A549 (cell line): ENCODE results near the gene SLC25A26. TPM values are rescaled to one million over a fixed set of nuclear protein-coding genes. Genes with fewer than 3 reads are reported as not detected.
A peak's percentile ranks its signal among the peaks of the same experiment; 100 is the strongest.

Source experiments
- ATAC-seq, 2 experiments: fragments of 200-7000 bp in 1 of 2; fragments of >200 bp in 1 of 2; cut with Nextera tagmentation in 1 of 2; cut with Tn5 transposase in 1 of 2; 3 replicates each; pipeline versions ENCODE4 v1.8.0 to v1.9.1; 2018 to 2020; ENCODE audit warnings: mild to moderate bottlenecking in 1 of 2, moderate library complexity in 1 of 2
- CTCF ChIA-PET: fragments of 300-600 bp; sonication (Branson Sonifier 250); formaldehyde crosslinking; extraction: SDS; loops from one replicate; lab custom pipeline; 2021; ENCODE audit warnings: antibody characterized with exemption, inconsistent platforms; lab: Yijun Ruan, JAX
- POLR2A ChIA-PET: fragments of 350-600 bp; formaldehyde crosslinking; extraction: SDS; loops from one replicate; lab custom pipeline; 2021; ENCODE audit warnings: antibody characterized with exemption, inconsistent platforms; lab: Yijun Ruan, JAX
- DNase-seq, 2 experiments: peaks; one replicate each; pipeline versions ENCODE4 v3.0.0 to v3.0.0-alpha.2; 2011 to 2016; ENCODE audit warnings: low read depth in 1 of 2, low spot score in 1 of 2
- FAIRE-seq: peaks from 2 replicates; lab custom pipeline; 2011; peaks lifted over from hg19 to GRCh38; lab: Jason Lieb, UNC
- H3K27ac ChIP-seq, 2 experiments: fragments of >200 bp; sonication (Bioruptor Twin); formaldehyde crosslinking; 3 replicates each; pipeline ENCODE4 v1.5.1; 2016 to 2017
- H3K4me1 ChIP-seq: fragments of >200 bp; sonication (Bioruptor Twin); formaldehyde crosslinking; 3 replicates; pipeline ENCODE4 v1.6.1; 2016
- H3K4me2 ChIP-seq: fragments of >200 bp; sonication (Bioruptor Twin); formaldehyde crosslinking; 3 replicates; pipeline ENCODE4 v1.6.1; 2016
- H3K4me3 ChIP-seq: fragments of >200 bp; sonication (Bioruptor Twin); formaldehyde crosslinking; 3 replicates; pipeline ENCODE4 v1.5.1; 2016
- H3K9me3 ChIP-seq: fragments of >200 bp; sonication (Bioruptor Twin); formaldehyde crosslinking; 3 replicates; pipeline ENCODE4 v1.6.1; 2016
- EP300 ChIP-seq, 2 experiments: fragments of >200 bp; sonication (Bioruptor Twin); formaldehyde crosslinking; IDR thresholded peaks; 2 replicates in 1 of 2; 3 replicates in 1 of 2; pipeline ENCODE4 v1.6.1; 2016 to 2017
- GATA3 ChIP-seq: IDR thresholded peaks from 2 replicates; pipeline ENCODE4 v1.6.1; 2012; ENCODE audit warnings: borderline replicate concordance
- HDAC2 ChIP-seq: fragments of 200-600 bp; sonication (generic); IDR thresholded peaks from 2 replicates; pipeline ENCODE4 v1.6.1; 2016
- KDM1A ChIP-seq: fragments of 200-600 bp; sonication (generic); IDR thresholded peaks from 2 replicates; pipeline ENCODE4 v1.6.1; 2016; ENCODE audit warnings: low read depth, mild to moderate bottlenecking
- MYC ChIP-seq: IDR thresholded peaks from 2 replicates; pipeline ENCODE4 v1.6.1; 2012; ENCODE audit warnings: mild to moderate bottlenecking, inconsistent platforms, low read length, improper control_type of control experiment, borderline replicate concordance
- RAD21 ChIP-seq, 2 experiments: fragments of >200 bp in 1 of 2; sonication (Bioruptor Twin) in 1 of 2; formaldehyde crosslinking in 1 of 2; IDR thresholded peaks in 1 of 2; conservative IDR thresholded peaks in 1 of 2; 2 replicates in 1 of 2; 3 replicates in 1 of 2; pipeline ENCODE4 v1.6.1; 2012 to 2018; ENCODE audit warnings: inconsistent platforms in 1 of 2
- RARB ChIP-seq: fragments of 250-450 bp; sonication (Bioruptor Pico); IDR thresholded peaks from 2 replicates; pipeline ENCODE4 v1.8.0; 2021; ENCODE audit warnings: mild to moderate bottlenecking, moderate library complexity
- RFX5 ChIP-seq: fragments of 450-650 bp; IDR thresholded peaks from 2 replicates; pipeline ENCODE4 v1.7.1; 2014; ENCODE audit warnings: antibody characterized with exemption, mild to moderate bottlenecking, moderate library complexity
- SMC3 ChIP-seq: fragments of >200 bp; sonication (Bioruptor Twin); formaldehyde crosslinking; IDR thresholded peaks from 3 replicates; pipeline ENCODE4 v1.6.1; 2018; ENCODE audit warnings: inconsistent platforms
- TFCP2L1 ChIP-seq: fragments of 250-450 bp; sonication (Bioruptor Pico); IDR thresholded peaks from 2 replicates; pipeline ENCODE4 v1.5.0; 2021; ENCODE audit warnings: mild to moderate bottlenecking
- ZC3H11A ChIP-seq: fragments of 450-650 bp; IDR thresholded peaks from 2 replicates; pipeline ENCODE4 v1.6.1; 2014; ENCODE audit warnings: antibody characterized with exemption, mild to moderate bottlenecking
- whole genome bisulfite sequencing: methylation state at CpG from one replicate; pipeline ENCODE4 v1.1.6; 2017; ENCODE audit errors: missing lambda C conversion rate; 5-methylcytosine and 5-hydroxymethylcytosine counted together
- polyA plus RNA-seq, 4 experiments: library from polyadenylated mRNA; depleted of rRNA in 3 of 4; stranded (reverse); fragments of >200 nt; fragmentation: RNase III in 1 of 4; extraction: RNeasy Plus Mini Kit Qiagen cat#74134 plus additional on column Dnase treatment in 1 of 4; gene quantifications; 2 replicates in 3 of 4; 3 replicates in 1 of 4; pipeline ENCODE4 v1.2.3, GENCODE V29; 2011 to 2017
- TF ChIP-seq, protein P1 (sequence below): fragments of 200-600 bp; sonication (generic); IDR thresholded peaks from 2 replicates; pipeline ENCODE4 v1.6.1; 2016; ENCODE audit warnings: antibody characterized with exemption, mild to moderate bottlenecking, moderate library complexity
- TF ChIP-seq, protein P2 (sequence below): fragments of >200 bp; sonication (Bioruptor Twin); formaldehyde crosslinking; IDR thresholded peaks from 3 replicates; pipeline ENCODE4 v1.5.1; 2016
- TF ChIP-seq, protein P3 (sequence below): fragments of 450-650 bp; IDR thresholded peaks from 2 replicates; pipeline ENCODE4 v1.6.1; 2014; ENCODE audit warnings: antibody characterized with exemption
- TF ChIP-seq, protein P4 (sequence below): IDR thresholded peaks from 2 replicates; pipeline ENCODE4 v1.6.1; 2012

SLC25A26 gene
- polyA plus RNA-seq, 2 of the 4 experiments (the other 2 are of a cell fraction): 13.0 to 30.5 TPM

DNA sequence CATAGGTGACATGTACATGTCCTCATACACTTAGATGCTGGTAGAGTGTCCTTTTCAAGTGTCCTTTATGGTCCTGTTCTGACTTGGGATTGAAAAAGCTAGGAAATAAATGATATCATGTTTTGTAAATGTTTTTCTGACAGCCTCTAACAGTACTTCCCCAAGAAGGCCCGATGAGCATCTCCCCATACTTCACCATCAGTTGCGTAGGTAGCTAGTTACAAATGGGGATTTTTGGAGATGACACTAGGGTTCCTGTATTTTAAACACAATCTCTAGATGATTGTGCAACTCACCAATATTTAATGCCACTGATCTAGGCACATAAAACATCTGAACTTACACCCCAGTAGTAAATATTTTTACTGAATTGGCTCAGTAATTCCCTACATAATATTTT lies 27.8 kb downstream of the SLC25A26 start (continued):
- TF ChIP-seq, protein P1, sequence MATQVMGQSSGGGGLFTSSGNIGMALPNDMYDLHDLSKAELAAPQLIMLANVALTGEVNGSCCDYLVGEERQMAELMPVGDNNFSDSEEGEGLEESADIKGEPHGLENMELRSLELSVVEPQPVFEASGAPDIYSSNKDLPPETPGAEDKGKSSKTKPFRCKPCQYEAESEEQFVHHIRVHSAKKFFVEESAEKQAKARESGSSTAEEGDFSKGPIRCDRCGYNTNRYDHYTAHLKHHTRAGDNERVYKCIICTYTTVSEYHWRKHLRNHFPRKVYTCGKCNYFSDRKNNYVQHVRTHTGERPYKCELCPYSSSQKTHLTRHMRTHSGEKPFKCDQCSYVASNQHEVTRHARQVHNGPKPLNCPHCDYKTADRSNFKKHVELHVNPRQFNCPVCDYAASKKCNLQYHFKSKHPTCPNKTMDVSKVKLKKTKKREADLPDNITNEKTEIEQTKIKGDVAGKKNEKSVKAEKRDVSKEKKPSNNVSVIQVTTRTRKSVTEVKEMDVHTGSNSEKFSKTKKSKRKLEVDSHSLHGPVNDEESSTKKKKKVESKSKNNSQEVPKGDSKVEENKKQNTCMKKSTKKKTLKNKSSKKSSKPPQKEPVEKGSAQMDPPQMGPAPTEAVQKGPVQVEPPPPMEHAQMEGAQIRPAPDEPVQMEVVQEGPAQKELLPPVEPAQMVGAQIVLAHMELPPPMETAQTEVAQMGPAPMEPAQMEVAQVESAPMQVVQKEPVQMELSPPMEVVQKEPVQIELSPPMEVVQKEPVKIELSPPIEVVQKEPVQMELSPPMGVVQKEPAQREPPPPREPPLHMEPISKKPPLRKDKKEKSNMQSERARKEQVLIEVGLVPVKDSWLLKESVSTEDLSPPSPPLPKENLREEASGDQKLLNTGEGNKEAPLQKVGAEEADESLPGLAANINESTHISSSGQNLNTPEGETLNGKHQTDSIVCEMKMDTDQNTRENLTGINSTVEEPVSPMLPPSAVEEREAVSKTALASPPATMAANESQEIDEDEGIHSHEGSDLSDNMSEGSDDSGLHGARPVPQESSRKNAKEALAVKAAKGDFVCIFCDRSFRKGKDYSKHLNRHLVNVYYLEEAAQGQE: no peak
- TF ChIP-seq MYC: no peak

DNA sequence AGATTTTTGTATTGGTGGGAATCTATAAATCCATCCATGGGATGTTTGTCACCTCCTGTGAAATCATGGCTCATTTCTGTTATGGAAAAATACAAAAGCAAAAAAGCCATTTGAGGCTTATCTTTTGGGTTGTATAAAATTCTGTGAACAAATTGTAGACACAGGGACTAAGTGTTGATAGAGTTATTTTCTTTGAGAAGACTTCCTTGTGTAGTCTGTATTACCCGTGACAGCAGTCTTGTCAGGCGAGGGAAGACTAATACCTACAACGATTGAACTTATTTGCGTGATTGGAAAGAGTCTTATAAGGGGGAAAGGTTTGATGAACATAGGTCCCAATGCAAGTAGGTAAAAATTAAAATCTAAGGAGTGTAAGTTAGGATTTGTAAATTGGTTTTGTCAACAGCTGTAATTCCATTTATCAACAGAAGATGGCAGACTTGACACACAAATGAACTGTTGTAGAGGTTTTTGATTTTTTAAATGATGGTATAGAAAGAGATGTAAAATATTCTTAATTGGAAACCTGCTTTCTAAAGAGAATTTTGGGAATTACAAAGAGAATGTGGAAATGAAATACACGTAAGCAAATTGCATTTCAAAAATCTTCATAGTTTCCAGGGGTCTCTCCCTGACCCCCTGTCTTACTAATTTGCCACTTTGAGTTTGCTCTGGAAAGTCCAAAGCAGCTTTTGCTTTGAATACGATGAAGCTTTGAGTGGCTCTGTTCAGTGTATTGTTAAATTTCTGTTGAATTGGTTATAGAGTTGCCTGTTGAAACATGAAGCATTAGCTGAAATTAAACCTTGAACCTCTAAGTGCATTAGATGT lies 33.2 kb downstream of the SLC25A26 start:
- TF ChIP-seq EP300 (IDR thresholded peaks at IDR 0.05) (no peak), SMC3 (peak; percentile 35; the same call in 1 of the 3 replicates), RAD21 (conservative IDR thresholded peaks at IDR 0.05 in 1 of 2, IDR thresholded peaks at IDR 0.05 in 1 of 2) (peak; percentile 43 to 61; a peak in 4 of 5 replicates)
- TF ChIP-seq, protein P2, sequence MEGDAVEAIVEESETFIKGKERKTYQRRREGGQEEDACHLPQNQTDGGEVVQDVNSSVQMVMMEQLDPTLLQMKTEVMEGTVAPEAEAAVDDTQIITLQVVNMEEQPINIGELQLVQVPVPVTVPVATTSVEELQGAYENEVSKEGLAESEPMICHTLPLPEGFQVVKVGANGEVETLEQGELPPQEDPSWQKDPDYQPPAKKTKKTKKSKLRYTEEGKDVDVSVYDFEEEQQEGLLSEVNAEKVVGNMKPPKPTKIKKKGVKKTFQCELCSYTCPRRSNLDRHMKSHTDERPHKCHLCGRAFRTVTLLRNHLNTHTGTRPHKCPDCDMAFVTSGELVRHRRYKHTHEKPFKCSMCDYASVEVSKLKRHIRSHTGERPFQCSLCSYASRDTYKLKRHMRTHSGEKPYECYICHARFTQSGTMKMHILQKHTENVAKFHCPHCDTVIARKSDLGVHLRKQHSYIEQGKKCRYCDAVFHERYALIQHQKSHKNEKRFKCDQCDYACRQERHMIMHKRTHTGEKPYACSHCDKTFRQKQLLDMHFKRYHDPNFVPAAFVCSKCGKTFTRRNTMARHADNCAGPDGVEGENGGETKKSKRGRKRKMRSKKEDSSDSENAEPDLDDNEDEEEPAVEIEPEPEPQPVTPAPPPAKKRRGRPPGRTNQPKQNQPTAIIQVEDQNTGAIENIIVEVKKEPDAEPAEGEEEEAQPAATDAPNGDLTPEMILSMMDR: peak; percentile 55
- no peak overlapping the region for H3K4me3 ChIP-seq
- no peaks in the 10 kb centered on the region for H3K4me1 ChIP-seq
- no peaks in the 10 kb centered on the region for H3K9me3 ChIP-seq
- peak in 1 of 2 experiments; percentile 42 for DNase-seq
- FAIRE-seq: no peak
- no peak overlapping the region for H3K4me2 ChIP-seq
- WGBS: 26% methylated on average over 6 of the region's 6 CpGs
- no peak overlapping the region for H3K27ac ChIP-seq
- ATAC-seq: no peak; a peak in 1 of 6 replicates
- ChIA-PET POLR2A (no interaction called here), CTCF (interaction anchor here (0.6 to 4.6 kb wide), 21 partner anchors 8 to 1724 kb away, joined by 3 to 27 read pairs (median 3); no protein-coding TSS in a partner anchor)

DNA sequence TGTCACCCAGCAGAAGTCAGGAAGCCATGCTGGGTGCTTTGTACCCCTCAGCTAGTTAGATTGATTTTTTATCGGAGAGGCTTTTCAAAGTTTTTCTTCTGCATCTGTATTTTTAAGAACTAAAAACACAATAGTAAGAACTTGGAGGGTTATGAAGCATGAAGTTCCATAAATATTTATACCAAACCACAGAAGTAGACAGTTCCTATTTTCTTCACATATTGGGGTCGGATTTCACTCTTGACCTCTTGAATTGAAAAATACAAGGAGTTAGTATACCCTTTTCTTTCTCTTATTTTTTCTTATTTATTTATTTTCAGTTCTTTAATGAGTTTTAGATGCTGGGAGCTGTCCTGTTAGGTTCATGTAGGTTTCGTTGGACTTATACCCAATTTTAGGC lies 35.1 kb downstream of the SLC25A26 start:
- ATAC-seq: no peak
- FAIRE-seq: no peak
- H3K9me3 ChIP-seq: no peaks in the 10 kb centered on the region
- WGBS: 88% methylated on average over 3 of the region's 3 CpGs
- no peak overlapping the region for H3K4me3 ChIP-seq
- TF ChIP-seq GATA3 (no peak), EP300 (IDR thresholded peaks at IDR 0.05) (no peak), SMC3 (no peak), KDM1A (no peak), RFX5 (no peak), RARB (CRISPR knock-in tag) (no peak), ZC3H11A (no peak), RAD21 (conservative IDR thresholded peaks at IDR 0.05 in 1 of 2, IDR thresholded peaks at IDR 0.05 in 1 of 2) (no peak), TFCP2L1 (CRISPR knock-in tag) (no peak), HDAC2 (no peak)
- TF ChIP-seq, protein P2: no peak
- TF ChIP-seq, protein P3, sequence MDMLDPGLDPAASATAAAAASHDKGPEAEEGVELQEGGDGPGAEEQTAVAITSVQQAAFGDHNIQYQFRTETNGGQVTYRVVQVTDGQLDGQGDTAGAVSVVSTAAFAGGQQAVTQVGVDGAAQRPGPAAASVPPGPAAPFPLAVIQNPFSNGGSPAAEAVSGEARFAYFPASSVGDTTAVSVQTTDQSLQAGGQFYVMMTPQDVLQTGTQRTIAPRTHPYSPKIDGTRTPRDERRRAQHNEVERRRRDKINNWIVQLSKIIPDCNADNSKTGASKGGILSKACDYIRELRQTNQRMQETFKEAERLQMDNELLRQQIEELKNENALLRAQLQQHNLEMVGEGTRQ: no peak
- TF ChIP-seq, protein P4, sequence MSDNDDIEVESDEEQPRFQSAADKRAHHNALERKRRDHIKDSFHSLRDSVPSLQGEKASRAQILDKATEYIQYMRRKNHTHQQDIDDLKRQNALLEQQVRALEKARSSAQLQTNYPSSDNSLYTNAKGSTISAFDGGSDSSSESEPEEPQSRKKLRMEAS: no peak
- TF ChIP-seq, all 56 proteins: peak for 0
- POLR2A ChIA-PET: no interaction called here
- CTCF ChIA-PET: interaction anchor here (4.6 kb wide), 1 partner anchor 565 kb away, joined by 27 read pairs; no protein-coding TSS in a partner anchor
- H3K4me2 ChIP-seq: no peak overlapping the region
- DNase-seq: no peak
- H3K4me1 ChIP-seq: no peaks in the 10 kb centered on the region
- no peak overlapping the region for H3K27ac ChIP-seq
